ENCODE measurements around the gene RNF31. TPM values are rescaled to one million over a fixed set of nuclear protein-coding genes. Genes with fewer than 3 reads are reported as not detected.
A peak's percentile ranks its signal among the peaks of the same experiment; 100 is the strongest.

RNF31 gene
- polyA plus RNA-seq, 2 of the 4 experiments (the other 2 are of a cell fraction): 5.7 to 20.8 TPM

DNA sequence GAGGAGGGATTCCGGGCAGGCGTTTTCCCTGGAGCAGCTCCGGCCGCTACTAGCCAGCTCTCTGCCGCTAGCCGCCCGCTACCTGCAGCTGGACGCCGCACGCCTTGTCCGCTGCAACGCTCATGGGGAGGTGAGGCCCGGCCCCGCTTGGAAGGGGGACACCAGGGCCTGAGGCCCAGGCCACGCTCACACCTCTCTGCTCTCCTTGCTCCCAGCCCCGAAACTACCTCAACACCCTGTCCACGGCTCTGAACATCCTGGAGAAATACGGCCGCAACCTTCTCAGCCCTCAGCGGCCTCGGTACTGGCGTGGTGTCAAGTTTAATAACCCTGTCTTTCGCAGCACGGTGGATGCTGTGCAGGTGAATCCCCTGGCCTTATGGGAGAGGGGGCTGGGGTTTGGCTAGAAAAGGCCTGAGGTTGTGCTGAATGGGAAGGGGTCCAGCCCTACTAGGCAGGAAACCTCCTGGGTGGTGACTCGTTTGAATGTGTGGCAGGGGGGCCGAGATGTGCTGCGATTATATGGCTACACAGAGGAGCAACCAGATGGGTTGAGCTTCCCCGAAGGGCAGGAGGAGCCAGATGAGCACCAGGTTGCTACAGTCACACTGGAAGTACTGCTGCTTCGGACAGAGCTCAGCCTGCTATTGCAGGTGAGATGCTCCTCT lies 597 bp downstream of the RNF31 start:
- Histone ChIP-seq H3K27ac (peak overlapping the region; percentile 91 to 98), H3K4me3 (peak overlapping the region; percentile 89), H3K4me2 (peak overlapping the region; percentile 79), H3K4me1 (peaks cover 14% of the 10 kb centered on the region), H3K9me3 (no peaks in the 10 kb centered on the region)
- ChIA-PET POLR2A (interaction anchor here (0.6 to 2.5 kb wide), 2 partner anchors 12 to 33 kb away, joined by 3 to 13 read pairs; partner anchors contain the start of genes DCAF11, NRL and PSME1), CTCF (interaction anchor here (1.6 to 12.6 kb wide), 4 partner anchors 11 to 40 kb away, joined by 4 to 168 read pairs (median 13); partner anchors contain the start of genes IRF9 and PSME1)
- ATAC-seq: no peak
- no peak for TF ChIP-seq JUN (IDR thresholded peaks at IDR 0.05)
- no peak for TF ChIP-seq E2F6 (IDR thresholded peaks at IDR 0.05; ENCODE audit: borderline replicate concordance, low read depth)
- TF ChIP-seq FOSB (CRISPR knock-in tag; IDR thresholded peaks at IDR 0.05): no peak
- TF ChIP-seq, protein P1, sequence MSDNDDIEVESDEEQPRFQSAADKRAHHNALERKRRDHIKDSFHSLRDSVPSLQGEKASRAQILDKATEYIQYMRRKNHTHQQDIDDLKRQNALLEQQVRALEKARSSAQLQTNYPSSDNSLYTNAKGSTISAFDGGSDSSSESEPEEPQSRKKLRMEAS (IDR thresholded peaks at IDR 0.05): no peak
- TF ChIP-seq SREBF2 (IDR thresholded peaks at IDR 0.05): no peak
- TF ChIP-seq SMC3 (IDR thresholded peaks at IDR 0.05): no peak
- TF ChIP-seq RARB (CRISPR knock-in tag; IDR thresholded peaks at IDR 0.05): no peak
- no peak for TF ChIP-seq ATOH8 (CRISPR knock-in tag; IDR thresholded peaks at IDR 0.05; ENCODE audit: low read depth)
- TF ChIP-seq ZFP36 (IDR thresholded peaks at IDR 0.05; ENCODE audit: borderline replicate concordance, partially characterized antibody): no peak
- no peak for TF ChIP-seq POLR2AphosphoS2 (conservative IDR thresholded peaks at IDR 0.05; ENCODE audit: low read length)
- TF ChIP-seq ESRRA (IDR thresholded peaks at IDR 0.05; ENCODE audit: borderline replicate concordance, low read length): no peak
- no peak for TF ChIP-seq RCOR1 (IDR thresholded peaks at IDR 0.05; ENCODE audit: low read depth, low read length)
- TF ChIP-seq, protein P2, sequence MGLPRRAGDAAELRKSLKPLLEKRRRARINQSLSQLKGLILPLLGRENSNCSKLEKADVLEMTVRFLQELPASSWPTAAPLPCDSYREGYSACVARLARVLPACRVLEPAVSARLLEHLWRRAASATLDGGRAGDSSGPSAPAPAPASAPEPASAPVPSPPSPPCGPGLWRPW (IDR thresholded peaks at IDR 0.05): no peak
- 10% methylated on average over 19 of the region's 29 CpGs for WGBS (ENCODE audit: missing lambda C conversion rate)
- FAIRE-seq: no peak
- no peak for DNase-seq (ENCODE audit: low read depth in 1 of 2, low spot score in 1 of 2)

- DNase-seq (ENCODE audit: low read depth in 1 of 2, low spot score in 1 of 2) (no peak), ATAC-seq (no peak), FAIRE-seq (no peak)
- CTCF ChIA-PET: interaction anchor here (0.6 to 12.6 kb wide), 4 partner anchors 8 to 964 kb away, joined by 4 to 168 read pairs (median 10); partner anchors contain the start of genes EMC9, IRF9 and PSME1
- Histone ChIP-seq H3K4me1 (peaks cover 14% of the 10 kb centered on the region), H3K4me2 (no peak overlapping the region), H3K4me3 (no peak overlapping the region), H3K9me3 (no peaks in the 10 kb centered on the region), H3K27ac (no peak overlapping the region)
- 95% methylated on average over 3 of the region's 3 CpGs for WGBS (ENCODE audit: missing lambda C conversion rate)
- POLR2A ChIA-PET: interaction anchor here (1.5 kb wide), 1 partner anchor 64 kb away, joined by 3 read pairs; the partner anchor contains the start of gene CHMP4A
- TF ChIP-seq NPAS2 (CRISPR knock-in tag; IDR thresholded peaks at IDR 0.05; ENCODE audit: borderline replicate concordance) (no peak), JUN (IDR thresholded peaks at IDR 0.05) (no peak), HEYL (CRISPR knock-in tag; IDR thresholded peaks at IDR 0.05) (no peak), E2F6 (IDR thresholded peaks at IDR 0.05; ENCODE audit: borderline replicate concordance, low read depth) (no peak), GATA3 (IDR thresholded peaks at IDR 0.05; ENCODE audit: borderline replicate concordance) (no peak), ZFP36 (IDR thresholded peaks at IDR 0.05; ENCODE audit: borderline replicate concordance, partially characterized antibody) (no peak), CBX2 (IDR thresholded peaks at IDR 0.05; ENCODE audit: borderline replicate concordance, low read depth) (no peak), HOXB5 (CRISPR knock-in tag; IDR thresholded peaks at IDR 0.05) (no peak), RFX5 (IDR thresholded peaks at IDR 0.05) (no peak), HOXB13 (CRISPR knock-in tag; IDR thresholded peaks at IDR 0.05; ENCODE audit: low read depth) (no peak), FOSL2 (IDR thresholded peaks at IDR 0.05) (no peak), FOSL2 (CRISPR knock-in tag; IDR thresholded peaks at IDR 0.05) (no peak), RCOR1 (IDR thresholded peaks at IDR 0.05; ENCODE audit: low read depth, low read length) (no peak), SMC3 (IDR thresholded peaks at IDR 0.05) (no peak), BCL3 (IDR thresholded peaks at IDR 0.05) (no peak)
- TF ChIP-seq, protein P3, sequence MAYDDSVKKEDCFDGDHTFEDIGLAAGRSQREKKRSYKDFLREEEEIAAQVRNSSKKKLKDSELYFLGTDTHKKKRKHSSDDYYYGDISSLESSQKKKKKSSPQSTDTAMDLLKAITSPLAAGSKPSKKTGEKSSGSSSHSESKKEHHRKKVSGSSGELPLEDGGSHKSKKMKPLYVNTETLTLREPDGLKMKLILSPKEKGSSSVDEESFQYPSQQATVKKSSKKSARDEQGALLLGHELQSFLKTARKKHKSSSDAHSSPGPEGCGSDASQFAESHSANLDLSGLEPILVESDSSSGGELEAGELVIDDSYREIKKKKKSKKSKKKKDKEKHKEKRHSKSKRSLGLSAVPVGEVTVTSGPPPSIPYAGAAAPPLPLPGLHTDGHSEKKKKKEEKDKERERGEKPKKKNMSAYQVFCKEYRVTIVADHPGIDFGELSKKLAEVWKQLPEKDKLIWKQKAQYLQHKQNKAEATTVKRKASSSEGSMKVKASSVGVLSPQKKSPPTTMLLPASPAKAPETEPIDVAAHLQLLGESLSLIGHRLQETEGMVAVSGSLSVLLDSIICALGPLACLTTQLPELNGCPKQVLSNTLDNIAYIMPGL (CRISPR knock-in tag; IDR thresholded peaks at IDR 0.05; ENCODE audit: borderline replicate concordance): no peak
- TF ChIP-seq, protein P4, sequence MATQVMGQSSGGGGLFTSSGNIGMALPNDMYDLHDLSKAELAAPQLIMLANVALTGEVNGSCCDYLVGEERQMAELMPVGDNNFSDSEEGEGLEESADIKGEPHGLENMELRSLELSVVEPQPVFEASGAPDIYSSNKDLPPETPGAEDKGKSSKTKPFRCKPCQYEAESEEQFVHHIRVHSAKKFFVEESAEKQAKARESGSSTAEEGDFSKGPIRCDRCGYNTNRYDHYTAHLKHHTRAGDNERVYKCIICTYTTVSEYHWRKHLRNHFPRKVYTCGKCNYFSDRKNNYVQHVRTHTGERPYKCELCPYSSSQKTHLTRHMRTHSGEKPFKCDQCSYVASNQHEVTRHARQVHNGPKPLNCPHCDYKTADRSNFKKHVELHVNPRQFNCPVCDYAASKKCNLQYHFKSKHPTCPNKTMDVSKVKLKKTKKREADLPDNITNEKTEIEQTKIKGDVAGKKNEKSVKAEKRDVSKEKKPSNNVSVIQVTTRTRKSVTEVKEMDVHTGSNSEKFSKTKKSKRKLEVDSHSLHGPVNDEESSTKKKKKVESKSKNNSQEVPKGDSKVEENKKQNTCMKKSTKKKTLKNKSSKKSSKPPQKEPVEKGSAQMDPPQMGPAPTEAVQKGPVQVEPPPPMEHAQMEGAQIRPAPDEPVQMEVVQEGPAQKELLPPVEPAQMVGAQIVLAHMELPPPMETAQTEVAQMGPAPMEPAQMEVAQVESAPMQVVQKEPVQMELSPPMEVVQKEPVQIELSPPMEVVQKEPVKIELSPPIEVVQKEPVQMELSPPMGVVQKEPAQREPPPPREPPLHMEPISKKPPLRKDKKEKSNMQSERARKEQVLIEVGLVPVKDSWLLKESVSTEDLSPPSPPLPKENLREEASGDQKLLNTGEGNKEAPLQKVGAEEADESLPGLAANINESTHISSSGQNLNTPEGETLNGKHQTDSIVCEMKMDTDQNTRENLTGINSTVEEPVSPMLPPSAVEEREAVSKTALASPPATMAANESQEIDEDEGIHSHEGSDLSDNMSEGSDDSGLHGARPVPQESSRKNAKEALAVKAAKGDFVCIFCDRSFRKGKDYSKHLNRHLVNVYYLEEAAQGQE (IDR thresholded peaks at IDR 0.05): no peak
These were observed 2.1 kb downstream of the RNF31 start for GRCh38 chr14:24149302-24149969.
